Dermis microvascular lymphatic vessel endothelial cell (primary cell): ENCODE results near the gene ZP1. TPM values are rescaled to one million over a fixed set of nuclear protein-coding genes. Genes with fewer than 3 reads are reported as not detected.

Experiments
- DNase-seq, 2 donors: peaks; one replicate each; pipeline versions ENCODE4 v3.0.0 to v3.0.0-alpha.2; 2010; ENCODE audit warnings: low read depth in 2 of 2
- total RNA-seq: library from RNA; depleted of rRNA; stranded (reverse); fragments of >200 nt; gene quantifications from 2 replicates; pipeline ENCODE4 v1.2.1, GENCODE V29; 2014

The ZP1 gene
- total RNA-seq, 1 donor from 2014 or later, result not detected

GRCh38 chr11:60875366-60876167 is 8.2 kb downstream of the ZP1 start:
- no peak for DNase-seq

- no peak for DNase-seq
These were observed 8.8 kb downstream of the ZP1 start for GRCh38 chr11:60876168-60876485.

GRCh38 chr11:60878245-60879101 is 11.1 kb downstream of the ZP1 start:
- DNase-seq, result no peak

- DNase-seq, result no peak
These were observed 11.8 kb downstream of the ZP1 start for GRCh38 chr11:60879104-60879503.

- DNase-seq, result no peak
These were observed 12.7 kb downstream of the ZP1 start for GRCh38 chr11:60879971-60880588.

- no peak for DNase-seq
These were observed 13.4 kb downstream of the ZP1 start for GRCh38 chr11:60880643-60881282.

- peak; percentile 55 to 76 for DNase-seq
These were observed 20.2 kb downstream of the ZP1 start for GRCh38 chr11:60887556-60887955.

GRCh38 chr11:60889869-60890311 is 22.5 kb downstream of the ZP1 start:
- DNase-seq, result no peak

- DNase-seq, result peak in 1 of 2 donors; percentile 28
These were observed 23.4 kb downstream of the ZP1 start for GRCh38 chr11:60890696-60891095.

- peak in 1 of 2 donors; percentile 72 for DNase-seq
These were observed 23.9 kb downstream of the ZP1 start for GRCh38 chr11:60891103-60891741.

GRCh38 chr11:60895687-60896086 is 28.3 kb downstream of the ZP1 start:
- DNase-seq, result no peak

GRCh38 chr11:60897496-60897895 is 30.2 kb downstream of the ZP1 start:
- no peak for DNase-seq

GRCh38 chr11:60899046-60899936 is 31.9 kb downstream of the ZP1 start:
- peak; percentile 55 to 76 for DNase-seq

GRCh38 chr11:60899977-60900376 is 32.6 kb downstream of the ZP1 start:
- no peak for DNase-seq

- no peak for DNase-seq
These were observed 33.5 kb downstream of the ZP1 start for GRCh38 chr11:60900673-60901404.

- DNase-seq, result no peak
These were observed 35.3 kb downstream of the ZP1 start for GRCh38 chr11:60902625-60903024.

GRCh38 chr11:60905047-60905446 is 37.7 kb downstream of the ZP1 start:
- DNase-seq, result no peak

- peak in 1 of 2 donors; percentile 62 for DNase-seq
These were observed 38.3 kb downstream of the ZP1 start for GRCh38 chr11:60905551-60906113.
